Nephron (organoid): ENCODE data around the gene GAS7.
A peak's percentile ranks its signal among the peaks of the same experiment; 100 is the strongest.

Source experiments
- H3K27ac Mint-ChIP-seq, 3 experiments: 2 replicates each; pipeline ENCODE4 v1.8.0; 2020; ENCODE audit warnings: mixed read lengths in 3 of 3, mild to moderate bottlenecking in 2 of 3, moderate library complexity in 1 of 3
- H3K27me3 Mint-ChIP-seq: 2 replicates; pipeline ENCODE4 v1.8.0; 2021; ENCODE audit warnings: low read depth, mild to moderate bottlenecking, moderate library complexity, mixed read lengths
- H3K36me3 Mint-ChIP-seq: 2 replicates; pipeline ENCODE4 v1.8.0; 2020; ENCODE audit warnings: low read depth, mixed read lengths
- H3K4me1 Mint-ChIP-seq: 2 replicates; pipeline ENCODE4 v1.8.0; 2020; ENCODE audit warnings: mixed read lengths
- H3K4me3 Mint-ChIP-seq, 3 experiments: 2 replicates each; pipeline ENCODE4 v1.8.0; 2020; ENCODE audit warnings: mild to moderate bottlenecking in 3 of 3, mixed read lengths in 3 of 3, moderate library complexity in 2 of 3
- H3K9me3 Mint-ChIP-seq: 2 replicates; pipeline ENCODE4 v1.8.0; 2020; ENCODE audit warnings: mixed read lengths
- TF ChIP-seq, protein P1 (sequence below), 3 experiments: fragments of 200-600 bp; sonication (generic); IDR thresholded peaks; one replicate each; pipeline ENCODE4 v1.5.0; 2021; ENCODE audit warnings: antibody characterized with exemption in 3 of 3; ENCODE audit not compliant: unreplicated experiment in 3 of 3

Gene GAS7

GRCh38 chr17:9894231-9894630 lies 304.2 kb downstream of the GAS7 start:
- Mint-ChIP-seq H3K4me3 (no peak overlapping the region), H3K27me3 (peaks cover 12% of the 10 kb centered on the region), H3K36me3 (no peaks in the 10 kb centered on the region), H3K4me1 (peaks cover 2% of the 10 kb centered on the region), H3K9me3 (no peaks in the 10 kb centered on the region), H3K27ac (no peak overlapping the region)
- TF ChIP-seq, protein P1, sequence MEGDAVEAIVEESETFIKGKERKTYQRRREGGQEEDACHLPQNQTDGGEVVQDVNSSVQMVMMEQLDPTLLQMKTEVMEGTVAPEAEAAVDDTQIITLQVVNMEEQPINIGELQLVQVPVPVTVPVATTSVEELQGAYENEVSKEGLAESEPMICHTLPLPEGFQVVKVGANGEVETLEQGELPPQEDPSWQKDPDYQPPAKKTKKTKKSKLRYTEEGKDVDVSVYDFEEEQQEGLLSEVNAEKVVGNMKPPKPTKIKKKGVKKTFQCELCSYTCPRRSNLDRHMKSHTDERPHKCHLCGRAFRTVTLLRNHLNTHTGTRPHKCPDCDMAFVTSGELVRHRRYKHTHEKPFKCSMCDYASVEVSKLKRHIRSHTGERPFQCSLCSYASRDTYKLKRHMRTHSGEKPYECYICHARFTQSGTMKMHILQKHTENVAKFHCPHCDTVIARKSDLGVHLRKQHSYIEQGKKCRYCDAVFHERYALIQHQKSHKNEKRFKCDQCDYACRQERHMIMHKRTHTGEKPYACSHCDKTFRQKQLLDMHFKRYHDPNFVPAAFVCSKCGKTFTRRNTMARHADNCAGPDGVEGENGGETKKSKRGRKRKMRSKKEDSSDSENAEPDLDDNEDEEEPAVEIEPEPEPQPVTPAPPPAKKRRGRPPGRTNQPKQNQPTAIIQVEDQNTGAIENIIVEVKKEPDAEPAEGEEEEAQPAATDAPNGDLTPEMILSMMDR (IDR thresholded peaks at IDR 0.05; ENCODE audit: unreplicated experiment in 3 of 3) = no peak

GRCh38 chr17:9893411-9894012 lies 304.9 kb downstream of the GAS7 start:
- no peak overlapping the region for H3K27ac Mint-ChIP-seq
- TF ChIP-seq, protein P1 (IDR thresholded peaks at IDR 0.05; ENCODE audit: unreplicated experiment in 3 of 3) = no peak
- H3K4me3 Mint-ChIP-seq = no peak overlapping the region
- no peaks in the 10 kb centered on the region for H3K4me1 Mint-ChIP-seq
- H3K27me3 Mint-ChIP-seq = peaks cover 12% of the 10 kb centered on the region
- H3K9me3 Mint-ChIP-seq = no peaks in the 10 kb centered on the region
- H3K36me3 Mint-ChIP-seq = no peaks in the 10 kb centered on the region

- H3K36me3 Mint-ChIP-seq = no peaks in the 10 kb centered on the region
- no peaks in the 10 kb centered on the region for H3K4me1 Mint-ChIP-seq
- no peak overlapping the region for H3K4me3 Mint-ChIP-seq
- TF ChIP-seq, protein P1 (IDR thresholded peaks at IDR 0.05; ENCODE audit: unreplicated experiment in 3 of 3) = peak in 1 of 3 experiments; percentile 16
- no peak overlapping the region for H3K27ac Mint-ChIP-seq
- peaks cover 4% of the 10 kb centered on the region for H3K9me3 Mint-ChIP-seq
- peaks cover 8% of the 10 kb centered on the region for H3K27me3 Mint-ChIP-seq
Measured at GRCh38 chr17:9890124-9890523, 308.3 kb downstream of the GAS7 start.

DNA sequence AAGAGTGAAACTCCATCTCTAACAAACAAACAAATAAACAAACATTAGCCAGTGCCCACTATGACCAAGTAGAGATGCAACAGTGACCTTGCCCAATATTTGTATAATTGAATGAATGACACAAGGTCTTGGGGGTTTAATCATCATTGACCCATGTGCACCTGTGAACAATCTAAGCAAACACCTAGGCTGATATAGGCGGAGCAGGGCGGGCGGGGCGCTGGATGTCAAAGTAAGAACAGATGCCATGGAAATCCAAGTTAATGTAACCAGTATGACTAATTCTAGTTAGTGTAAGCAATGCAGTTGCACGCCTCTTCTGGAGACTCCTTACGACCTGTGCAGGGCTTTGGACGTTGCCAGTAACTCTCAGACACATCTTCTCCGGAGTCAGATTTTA lies 310.9 kb downstream of the GAS7 start:
- no peak overlapping the region for H3K27ac Mint-ChIP-seq
- H3K27me3 Mint-ChIP-seq = peaks cover 8% of the 10 kb centered on the region
- H3K36me3 Mint-ChIP-seq = no peaks in the 10 kb centered on the region
- no peak overlapping the region for H3K4me3 Mint-ChIP-seq
- no peaks in the 10 kb centered on the region for H3K4me1 Mint-ChIP-seq
- TF ChIP-seq, protein P1 (IDR thresholded peaks at IDR 0.05; ENCODE audit: unreplicated experiment in 3 of 3) = no peak
- peaks cover 14% of the 10 kb centered on the region for H3K9me3 Mint-ChIP-seq

GRCh38 chr17:9886141-9886930 lies 312.1 kb downstream of the GAS7 start:
- TF ChIP-seq, protein P1 (IDR thresholded peaks at IDR 0.05; ENCODE audit: unreplicated experiment in 3 of 3) = no peak
- no peaks in the 10 kb centered on the region for H3K4me1 Mint-ChIP-seq
- peaks cover 8% of the 10 kb centered on the region for H3K27me3 Mint-ChIP-seq
- H3K27ac Mint-ChIP-seq = no peak overlapping the region
- no peak overlapping the region for H3K4me3 Mint-ChIP-seq
- peaks cover 25% of the 10 kb centered on the region for H3K9me3 Mint-ChIP-seq
- no peaks in the 10 kb centered on the region for H3K36me3 Mint-ChIP-seq
